HG03025 (cell line): Measurements from ENCODE around the gene CFAP210.

Experiments used
- ATAC-seq: cut with Tn5 transposase; IDR thresholded peaks from one replicate; pipeline ENCODE4 v1.9.1; 2021; ENCODE audit warnings: mild to moderate bottlenecking, moderate library complexity; ENCODE audit not compliant: unreplicated experiment, low FRiP score

Gene CFAP210, protein sequence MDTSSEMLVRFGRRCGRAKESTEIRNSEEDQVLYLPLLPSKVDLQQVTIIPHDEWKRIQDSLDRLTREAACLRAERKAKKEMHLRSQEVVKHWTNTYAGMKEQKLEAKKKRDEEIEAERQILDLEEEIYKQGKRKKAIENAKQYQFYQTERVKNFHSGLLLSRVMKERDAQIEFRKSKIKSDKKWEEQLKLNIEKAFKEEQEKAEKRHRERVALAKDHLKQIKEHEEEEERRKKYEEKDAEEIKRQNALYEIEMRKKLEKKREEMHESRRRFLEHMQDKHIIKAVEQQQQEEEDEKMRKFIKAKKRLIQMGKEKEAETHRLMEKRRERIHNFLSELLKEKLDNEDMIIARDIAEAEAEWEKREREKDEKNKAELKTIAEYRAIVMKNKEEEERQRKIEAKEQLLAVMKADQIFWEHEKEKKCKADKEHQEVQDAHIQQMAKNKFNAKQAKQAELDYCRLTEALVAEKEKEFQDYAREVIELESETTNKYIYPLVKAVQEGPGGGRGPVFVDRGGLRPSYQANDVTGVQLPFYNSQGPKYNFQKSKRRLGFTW

DNA sequence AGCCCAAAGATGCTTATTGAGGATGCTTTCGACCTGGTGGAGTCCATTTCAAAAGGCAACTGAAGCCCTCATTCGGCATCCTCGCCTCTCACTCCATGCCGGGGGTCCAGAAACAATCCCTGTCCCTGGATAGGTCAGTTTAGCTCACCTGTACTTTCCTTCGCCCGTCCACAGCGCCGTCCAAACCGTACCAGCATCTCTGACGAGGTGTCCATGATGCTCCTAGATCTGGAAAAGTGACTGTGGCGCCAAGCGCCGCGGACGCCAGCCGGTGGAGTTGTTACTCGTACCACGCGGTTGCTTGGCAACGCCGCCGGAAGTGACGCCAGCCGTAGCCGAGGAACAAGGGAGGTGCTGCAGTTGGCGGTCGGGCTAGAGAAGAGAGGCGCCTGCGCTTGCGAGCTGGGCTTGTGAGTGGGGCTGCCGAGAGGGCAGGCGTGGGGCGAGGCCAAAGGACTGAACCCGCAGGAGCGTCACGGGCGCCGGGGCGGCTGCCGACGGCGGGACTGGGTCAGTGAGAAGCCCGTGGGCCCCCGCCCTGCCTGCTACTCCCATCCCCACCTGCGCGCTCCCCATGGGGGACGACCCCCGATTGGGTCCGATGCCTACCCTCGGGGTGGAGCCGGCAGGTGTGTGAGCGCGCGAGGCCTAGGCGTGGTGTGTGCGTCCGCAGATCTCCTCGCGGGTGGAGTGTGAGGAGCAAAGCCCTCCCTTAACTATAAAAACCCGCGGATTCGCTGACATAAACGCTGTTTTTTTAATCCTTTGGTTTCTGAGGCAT lies at the start of gene CFAP210, which contains the start of gene PHOSPHO2:
CFAP210 (minus strand) TSS at position 293 of the 781 bp plus-strand sequence; CDS start at position 215, 78 bp downstream.
PHOSPHO2 (plus strand) TSS at position 357 of the 781 bp plus-strand sequence. CDS start 6,503 bp downstream, outside the sequence.
- peak; percentile 100 for ATAC-seq

DNA sequence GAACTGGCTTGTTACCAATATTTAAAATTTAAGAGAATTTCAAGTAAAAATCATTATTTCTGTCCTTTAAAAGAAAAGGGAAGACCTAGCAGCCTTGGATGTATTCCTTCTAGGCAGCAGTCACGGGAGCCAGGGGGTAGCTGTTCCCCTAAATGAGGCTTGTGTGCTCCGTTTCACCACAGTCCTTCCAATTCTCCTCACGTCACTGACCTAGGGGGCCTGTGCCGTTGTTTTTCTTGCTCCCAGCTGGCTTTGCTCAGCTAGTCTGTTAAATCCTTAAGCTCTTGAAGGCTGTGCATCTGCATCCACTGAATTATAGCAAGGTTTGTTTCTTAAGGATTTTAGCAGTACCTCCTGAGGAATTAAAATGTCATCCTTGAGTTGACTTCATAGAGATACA lies 49.3 kb upstream of the CFAP210 start:
- ATAC-seq, result no peak

DNA sequence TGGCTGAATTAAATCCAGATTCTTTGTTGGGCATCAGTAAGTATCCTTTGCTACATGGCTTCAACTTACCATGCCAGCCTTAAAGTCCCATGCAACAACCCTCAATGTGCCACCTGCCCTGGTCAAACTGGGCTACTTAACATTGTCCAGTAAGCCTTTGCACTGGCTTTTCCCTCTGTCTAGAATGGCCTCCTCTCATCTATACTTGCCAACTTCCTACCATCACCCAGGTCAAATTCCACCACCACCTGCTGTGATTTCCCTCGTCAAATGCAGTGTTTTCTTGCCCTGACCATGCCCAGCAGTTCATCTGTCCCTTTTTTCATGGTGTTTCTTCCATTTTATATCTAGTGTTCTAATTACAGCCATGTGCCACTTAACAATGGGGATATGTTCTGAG lies 45.1 kb upstream of the CFAP210 start:
- ATAC-seq, result no peak

DNA sequence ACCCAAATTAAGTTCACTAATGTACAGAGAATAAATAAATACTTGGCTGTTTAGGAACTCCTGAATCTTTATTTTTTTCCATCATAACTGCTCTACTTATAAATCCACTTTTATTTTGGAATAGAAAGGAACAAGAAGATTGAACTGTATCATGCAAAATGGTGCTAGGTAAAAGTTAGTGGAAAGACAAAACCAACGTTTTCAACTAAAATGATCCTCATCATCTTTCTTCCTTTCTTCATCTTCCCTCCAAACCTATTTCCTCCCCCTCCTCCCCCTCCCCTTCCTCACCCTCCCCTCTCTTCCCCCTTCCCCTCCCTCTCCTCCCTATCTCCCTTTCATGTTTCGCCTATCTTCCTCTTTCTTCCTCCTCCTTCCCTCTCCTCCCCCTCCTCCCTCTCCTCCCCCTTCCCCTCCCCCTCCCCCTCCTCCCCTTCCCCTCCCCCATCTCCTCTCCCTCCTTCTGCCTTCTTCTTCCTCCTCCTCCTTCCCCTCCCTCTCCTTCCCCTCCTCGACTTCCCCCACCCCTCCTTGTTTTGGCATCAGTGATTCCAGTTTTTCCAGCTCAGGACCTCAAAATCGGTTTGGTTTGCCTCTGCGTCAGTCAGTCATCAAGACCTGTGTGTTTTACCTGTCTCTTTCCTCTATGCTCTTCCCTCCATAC lies 44.5 kb upstream of the CFAP210 start:
- no peak for ATAC-seq

DNA sequence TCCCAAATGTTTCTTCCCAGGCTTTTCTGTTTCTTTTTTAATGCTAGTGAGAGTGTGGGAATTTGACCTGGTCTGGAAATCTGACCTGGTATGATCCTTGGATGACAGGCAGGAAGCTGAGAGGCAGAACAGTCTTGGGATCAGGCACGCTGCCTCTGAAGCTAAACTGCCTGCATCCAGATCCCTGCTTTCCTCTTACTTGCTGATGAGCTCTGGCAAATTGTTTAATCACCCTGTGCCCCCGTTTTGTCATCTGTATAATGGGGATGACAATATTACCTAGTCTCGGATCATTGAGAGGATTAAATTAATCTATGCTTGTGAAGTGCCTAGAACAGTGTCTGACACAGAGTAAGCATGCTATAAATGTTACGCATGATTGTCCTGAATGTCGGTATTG lies 42.7 kb upstream of the CFAP210 start:
- no peak for ATAC-seq

DNA sequence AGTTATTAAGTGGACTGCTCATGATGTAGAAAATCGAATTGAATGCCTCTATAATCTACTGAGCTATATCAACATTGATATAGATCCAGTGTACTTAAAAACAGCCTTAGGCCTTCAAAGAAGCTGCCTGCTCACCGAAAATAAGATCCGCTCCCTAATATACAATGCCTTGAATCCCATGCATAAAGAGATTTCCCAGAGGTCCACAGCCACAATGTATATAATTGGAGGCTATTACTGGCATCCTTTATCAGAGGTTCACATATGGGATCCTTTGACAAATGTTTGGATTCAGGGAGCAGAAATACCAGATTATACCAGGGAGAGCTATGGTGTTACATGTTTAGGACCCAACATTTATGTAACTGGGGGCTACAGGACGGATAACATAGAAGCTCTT lies 41.4 kb upstream of the CFAP210 start:
- no peak for ATAC-seq

DNA sequence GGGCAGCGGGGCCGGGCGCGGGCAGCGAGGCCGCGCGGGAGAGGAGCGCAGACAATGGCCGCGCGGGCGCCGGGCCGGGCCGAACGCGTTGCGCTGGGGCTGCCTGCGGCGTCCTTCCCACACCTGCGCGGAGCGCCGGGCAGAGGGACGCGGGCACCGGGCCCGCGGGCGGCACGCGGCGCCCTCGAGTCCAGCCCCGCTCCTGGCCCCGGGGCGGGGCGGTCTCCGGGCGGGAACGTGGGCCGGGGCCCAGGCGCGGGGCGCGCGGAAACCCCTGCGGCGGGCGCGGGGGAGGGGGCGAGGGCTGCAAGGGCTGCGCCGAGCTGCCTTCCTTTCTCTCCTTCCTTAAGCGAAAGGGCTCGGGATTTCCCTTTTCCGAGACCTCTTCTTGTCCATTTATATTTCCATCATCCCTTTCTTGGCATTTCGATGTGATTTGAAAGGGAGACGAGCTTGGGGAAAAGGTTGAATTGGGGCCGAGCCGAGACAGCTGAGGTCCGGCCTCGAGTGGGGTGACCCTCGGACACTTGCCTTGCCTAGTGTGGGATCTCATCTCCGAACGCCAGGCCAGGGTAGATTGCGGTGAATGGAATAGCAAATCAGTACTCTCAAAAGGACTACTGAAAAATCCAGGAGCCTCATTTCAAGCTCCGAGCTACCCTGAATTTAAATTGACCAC lies 40.1 kb upstream of the CFAP210 start:
- ATAC-seq, result peak; percentile 39

DNA sequence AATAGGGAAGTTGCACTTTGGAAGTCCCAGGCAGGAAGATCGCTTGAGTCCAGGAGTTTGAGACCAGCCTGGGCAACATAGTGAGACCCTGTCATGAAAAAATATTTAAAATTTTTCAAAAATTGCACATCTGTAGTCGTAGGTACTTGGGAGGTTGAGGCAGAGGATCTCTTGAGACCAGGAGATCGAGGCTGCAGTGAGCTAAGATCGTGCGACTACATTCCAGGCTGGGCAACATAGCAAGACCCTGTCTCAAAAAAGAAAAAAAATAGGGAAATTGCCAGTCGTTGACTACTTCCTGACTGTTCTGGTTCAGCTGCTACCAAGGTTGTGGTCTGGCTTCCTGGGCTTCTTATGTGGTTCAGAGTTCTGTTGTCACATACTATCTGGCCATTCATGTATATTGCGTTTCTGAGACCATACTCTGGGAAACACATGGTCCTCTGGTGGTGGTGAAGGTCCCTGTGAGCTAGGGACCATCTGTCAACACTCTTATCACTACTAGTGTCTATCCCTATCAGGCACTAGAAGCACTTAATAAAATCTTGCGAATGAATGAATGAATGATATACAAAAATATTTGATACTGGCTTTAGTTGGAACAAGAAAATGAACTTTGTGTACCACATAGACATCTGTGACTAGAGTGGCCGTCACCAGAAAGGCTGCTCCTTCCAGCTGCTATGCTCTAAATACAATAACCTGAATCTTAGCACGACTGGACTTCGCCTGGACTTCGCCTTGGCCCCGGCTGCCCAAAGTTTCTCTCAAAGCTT lies 38.6 kb upstream of the CFAP210 start:
- peak; percentile 8 for ATAC-seq

DNA sequence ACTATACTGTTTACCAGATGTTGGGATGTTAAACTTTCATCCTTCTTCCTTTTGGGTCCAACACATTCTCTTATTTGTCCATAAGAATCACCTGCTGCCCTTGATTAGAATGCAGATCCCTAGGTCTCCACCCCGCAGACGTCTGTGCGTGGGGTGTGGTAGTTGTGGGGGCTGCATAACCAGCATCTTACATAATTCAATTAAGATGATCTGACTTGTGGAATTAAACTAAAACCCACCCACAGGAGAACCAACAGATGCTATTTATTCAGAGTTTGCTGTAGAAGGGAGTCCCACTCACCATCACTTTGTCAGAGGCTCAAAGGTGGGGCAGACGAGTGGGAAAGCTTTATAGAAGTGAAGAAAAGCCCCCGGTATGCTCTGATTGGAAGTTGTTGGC lies 37.9 kb upstream of the CFAP210 start:
- no peak for ATAC-seq

DNA sequence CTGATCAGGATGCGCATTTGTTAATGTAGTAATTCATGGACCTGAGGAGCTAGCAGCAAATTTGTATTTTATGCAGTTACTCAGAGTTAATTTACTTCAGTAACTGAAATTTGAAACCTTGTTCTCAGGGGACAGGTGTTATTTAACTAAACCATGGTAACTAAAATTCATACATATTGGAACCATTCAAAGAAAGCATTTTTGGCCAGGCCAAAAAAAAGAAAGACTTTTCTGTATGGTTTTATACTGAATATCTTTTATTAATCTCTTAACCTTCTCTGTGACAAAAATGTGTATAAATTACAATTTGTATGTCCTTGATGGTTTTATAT lies 35.0 kb upstream of the CFAP210 start:
- ATAC-seq, result no peak

DNA sequence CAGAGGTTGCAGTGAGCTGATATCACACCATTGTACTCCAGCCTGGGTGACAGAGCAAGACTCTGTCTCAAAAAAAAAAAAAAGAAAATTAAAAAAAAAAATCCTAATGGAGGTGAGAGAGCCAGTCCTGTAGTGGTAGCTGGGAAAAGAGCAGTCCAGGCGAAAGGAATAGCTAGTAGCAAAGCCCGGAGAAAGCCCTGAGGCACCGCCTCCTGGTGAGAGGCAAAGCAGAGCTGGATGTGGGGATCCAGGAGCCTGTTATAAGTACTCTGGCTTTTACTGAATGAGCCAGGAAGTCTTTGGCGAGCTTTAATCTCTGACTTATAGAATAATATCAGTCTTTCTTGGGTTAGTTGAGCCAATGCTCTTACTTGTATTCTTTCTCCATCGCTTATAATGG lies 32.9 kb upstream of the CFAP210 start:
- no peak for ATAC-seq

DNA sequence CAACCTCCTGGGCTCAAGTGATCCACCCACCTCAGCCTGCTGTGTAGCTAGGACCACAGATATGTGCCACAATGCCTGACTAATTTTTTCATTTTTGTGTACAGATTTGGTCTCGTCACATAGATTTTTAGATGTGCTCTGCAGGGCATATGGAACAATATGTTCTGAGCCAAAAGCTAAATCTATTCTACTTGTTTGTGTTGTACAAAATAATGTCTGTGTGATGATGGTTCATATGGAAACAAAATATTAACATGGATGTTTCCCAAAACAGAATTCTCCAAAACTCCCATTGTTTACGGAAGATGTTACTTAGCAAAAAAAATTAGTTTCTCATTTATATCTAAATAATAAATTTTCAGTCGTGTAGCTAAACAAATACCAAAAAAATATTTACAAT lies 26.8 kb upstream of the CFAP210 start:
- ATAC-seq, result no peak

DNA sequence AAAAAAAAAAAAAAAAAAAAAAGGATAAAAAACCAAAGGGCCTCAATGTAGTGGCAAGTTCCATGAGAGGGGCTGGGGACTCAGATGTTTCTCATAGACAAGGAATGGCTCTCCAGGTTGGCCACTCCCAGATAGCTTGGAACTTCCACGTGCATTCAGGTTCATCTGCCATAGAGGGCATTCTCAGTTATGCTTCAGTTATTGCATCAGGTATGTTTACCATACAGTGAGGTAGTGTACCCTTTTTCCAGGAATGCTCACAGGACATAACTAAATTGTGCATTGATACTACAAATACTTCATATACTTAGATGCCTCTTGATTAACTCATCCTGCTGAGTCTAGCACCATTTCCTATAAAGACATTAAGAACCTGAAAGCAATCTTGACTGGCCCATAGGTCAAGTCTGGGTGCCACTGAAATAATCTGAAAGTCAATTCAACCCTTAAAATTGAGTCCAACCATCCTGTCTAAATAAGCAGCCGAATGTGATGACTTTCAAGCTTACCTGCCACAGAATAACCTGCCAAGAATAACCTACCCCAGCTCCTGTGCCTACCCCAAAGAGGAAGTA lies 24.8 kb upstream of the CFAP210 start:
- ATAC-seq, result no peak

DNA sequence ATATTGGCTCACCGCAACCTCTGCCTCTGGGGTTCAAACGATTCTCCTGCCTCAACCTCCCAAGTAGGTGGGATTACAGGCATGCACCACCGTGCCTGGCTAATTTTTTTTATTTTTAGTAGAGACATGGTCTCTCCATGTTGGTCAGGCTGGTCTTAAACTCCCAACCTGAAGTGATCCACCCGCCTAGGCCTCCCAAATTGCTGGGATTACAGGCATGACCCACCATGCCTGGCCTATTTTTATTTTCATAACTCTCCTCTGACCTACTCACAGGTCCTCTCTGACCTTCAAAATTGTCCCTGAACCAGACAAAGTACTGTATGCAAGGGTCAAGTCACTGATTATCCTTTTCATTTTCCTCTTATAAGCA lies 23.5 kb upstream of the CFAP210 start:
- no peak for ATAC-seq

DNA sequence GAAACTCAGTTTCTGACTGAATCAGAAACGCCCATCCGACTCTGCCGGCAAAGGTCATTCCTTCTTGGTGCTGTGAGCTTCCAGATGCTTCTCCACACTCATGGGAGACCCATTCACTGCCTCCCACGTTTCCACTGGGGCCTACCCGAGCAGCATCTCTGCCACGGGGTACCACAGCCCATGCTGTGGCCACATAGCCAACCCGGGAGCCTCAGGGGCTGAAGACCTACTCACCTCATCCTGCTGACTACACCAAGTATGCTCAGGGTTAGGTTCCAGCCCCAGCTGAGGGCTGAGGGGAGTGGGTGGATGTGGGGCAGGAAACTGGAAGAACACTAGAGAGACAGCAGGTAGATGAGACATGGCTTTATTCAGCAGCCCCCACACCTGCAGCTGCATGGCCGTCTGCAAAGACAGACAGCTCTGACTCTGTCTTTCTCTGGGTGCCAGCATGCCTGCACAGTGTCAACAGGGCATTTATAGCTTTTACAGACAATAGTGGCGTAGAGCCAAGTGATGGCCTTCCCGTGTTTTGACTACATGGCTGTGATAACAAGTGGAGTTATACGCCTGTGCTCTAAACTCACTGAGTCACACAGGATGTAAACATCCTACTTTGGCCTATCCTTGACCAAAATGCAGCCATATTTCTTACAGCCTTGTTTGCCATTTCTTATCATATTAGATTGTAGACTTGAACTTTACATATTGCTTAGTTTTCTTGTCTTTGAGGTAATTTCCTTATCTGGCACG lies 22.9 kb upstream of the CFAP210 start:
- ATAC-seq, result no peak

DNA sequence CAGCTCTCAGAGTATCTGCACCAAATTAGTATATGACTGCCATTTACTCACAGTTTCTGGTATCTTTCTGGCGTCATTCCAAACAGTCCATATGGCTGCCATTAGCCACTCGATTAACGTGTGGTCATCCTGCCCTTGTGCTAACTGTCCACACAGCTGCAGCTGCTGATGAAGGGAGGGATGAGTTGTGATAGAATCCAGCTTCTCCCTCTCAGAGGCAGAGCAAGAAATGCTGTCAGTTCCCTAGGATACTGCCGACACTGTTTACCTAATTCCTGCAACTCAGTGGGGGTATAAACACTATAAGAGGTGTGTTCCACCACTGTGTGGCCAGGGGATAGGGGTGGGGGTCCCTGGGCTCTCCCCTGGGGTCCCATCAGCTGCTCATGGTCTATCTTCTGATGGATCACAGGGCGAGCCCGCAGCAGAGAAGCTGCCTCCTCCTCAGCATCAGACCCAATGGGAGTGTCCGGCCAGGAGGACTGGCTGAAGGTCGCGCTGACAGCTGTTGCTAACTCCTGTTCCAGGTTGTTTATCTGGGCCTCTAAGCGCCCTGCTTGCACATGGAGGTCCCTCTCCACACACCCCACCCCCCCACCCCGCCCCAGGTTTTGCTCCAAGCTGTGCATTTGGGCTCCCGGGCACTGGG lies 22.2 kb upstream of the CFAP210 start:
- ATAC-seq, result no peak

DNA sequence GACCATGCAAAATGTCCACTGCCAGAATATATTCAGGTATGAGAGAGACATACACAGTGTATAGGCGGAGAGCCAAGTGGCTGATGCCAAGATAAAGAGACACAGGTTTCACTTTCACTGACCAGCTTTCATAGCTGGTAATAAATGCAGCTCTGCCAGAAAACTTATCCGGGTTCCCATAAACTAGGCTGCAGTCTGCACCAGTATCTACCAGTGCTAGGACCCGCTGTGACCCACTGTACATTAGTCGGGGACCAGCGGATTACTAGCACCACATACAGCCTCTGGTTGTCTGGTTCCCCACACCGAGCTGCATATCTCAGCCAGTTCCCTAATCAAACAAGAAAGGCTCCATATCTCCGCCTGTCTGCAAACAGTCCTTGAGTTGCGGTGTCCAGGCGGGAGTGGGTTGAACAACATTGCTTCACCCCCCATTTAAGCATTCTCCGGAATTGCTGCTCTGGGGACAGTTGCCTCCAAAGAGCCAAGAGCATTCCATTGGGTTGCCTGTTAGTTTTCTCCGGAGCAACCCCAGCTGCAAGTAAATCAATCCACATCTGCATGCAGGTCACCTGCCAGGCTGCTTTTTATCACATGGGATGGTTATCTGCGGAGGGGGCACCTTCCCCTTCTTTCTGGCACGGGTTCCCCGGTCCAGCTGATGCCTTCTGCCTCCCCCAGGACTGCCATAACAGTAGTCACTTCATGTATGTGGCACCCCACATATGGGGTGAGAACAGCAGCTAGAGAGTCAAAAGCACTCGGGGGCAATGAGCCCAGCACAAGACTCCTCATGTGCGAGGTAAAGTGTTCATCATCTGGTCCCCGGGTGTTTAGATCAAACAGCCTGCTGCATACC lies 21.4 kb upstream of the CFAP210 start:
- ATAC-seq, result no peak
